Thyroid gland (tissue), 4 donors: ENCODE results near the gene IER5L. TPM values are rescaled to one million over a fixed set of nuclear protein-coding genes. Genes with fewer than 3 reads are reported as not detected.

Source experiments
- DNase-seq, 2 donors: peaks; one replicate each; pipeline ENCODE4 v3.0.0-alpha.2; 2019
- H3K27ac ChIP-seq, 3 donors: fragments of 200-600 bp; sonication (generic); 1 replicate in 2 of 3; 2 replicates in 1 of 3; pipeline ENCODE4 v1.5.1; 2016 to 2019; ENCODE audit warnings: mild to moderate bottlenecking in 1 of 3, moderate library complexity in 1 of 3
- H3K27me3 ChIP-seq: fragments of 200-600 bp; sonication (generic); one replicate; pipeline ENCODE4 v1.5.1; 2019
- H3K36me3 ChIP-seq, 2 donors: fragments of 200-600 bp; sonication (generic); one replicate each; pipeline ENCODE4 v1.5.1; 2016 to 2019
- H3K4me1 ChIP-seq, 2 donors: fragments of 200-600 bp; sonication (generic); one replicate each; pipeline ENCODE4 v1.5.1; 2017 to 2019
- H3K4me3 ChIP-seq, 3 donors: fragments of 200-600 bp; sonication (generic); replicated peaks in 1 of 3; 1 replicate in 2 of 3; 2 replicates in 1 of 3; pipeline ENCODE4 v1.5.1; 2016; ENCODE audit warnings: mild to moderate bottlenecking in 1 of 3
- H3K9me3 ChIP-seq: fragments of 200-600 bp; sonication (generic); one replicate; pipeline ENCODE4 v1.5.1; 2017
- CTCF ChIP-seq, 6 experiments: fragments of 200-600 bp in 3 of 6; fragments of 450-650 bp in 3 of 6; sonication (generic) in 3 of 6; IDR thresholded peaks; one replicate each; pipeline ENCODE4 v1.5.1; 2016 to 2019; ENCODE audit warnings: antibody characterized with exemption in 6 of 6, mild to moderate bottlenecking in 2 of 6, inconsistent platforms in 1 of 6, moderate library complexity in 1 of 6
- POLR2A ChIP-seq, 2 donors: fragments of 450-650 bp; IDR thresholded peaks; one replicate each; pipeline ENCODE4 v1.6.1; 2017; ENCODE audit warnings: antibody characterized with exemption in 2 of 2, mild to moderate bottlenecking in 2 of 2, moderate library complexity in 1 of 2
- WGBS, 2 donors: methylation state at CpG; one replicate each; pipeline ENCODE4 v1.1.5; 2017; 5-methylcytosine and 5-hydroxymethylcytosine counted together
- intact Hi-C: fragments of 100-400 bp; cut with DNase I; formaldehyde crosslinking; loops from one replicate; pipeline ENCODE4 v1.15.1; 2023
- total RNA-seq, 4 donors: library from RNA; depleted of rRNA; stranded (reverse); fragments of >200 nt; gene quantifications; one replicate each; pipeline ENCODE4 v1.2.3, GENCODE V29; 2016

IER5L gene
- total RNA-seq, 4 donors from 2014 or later: 7.8 to 20.2 (median 12.6) TPM

DNA sequence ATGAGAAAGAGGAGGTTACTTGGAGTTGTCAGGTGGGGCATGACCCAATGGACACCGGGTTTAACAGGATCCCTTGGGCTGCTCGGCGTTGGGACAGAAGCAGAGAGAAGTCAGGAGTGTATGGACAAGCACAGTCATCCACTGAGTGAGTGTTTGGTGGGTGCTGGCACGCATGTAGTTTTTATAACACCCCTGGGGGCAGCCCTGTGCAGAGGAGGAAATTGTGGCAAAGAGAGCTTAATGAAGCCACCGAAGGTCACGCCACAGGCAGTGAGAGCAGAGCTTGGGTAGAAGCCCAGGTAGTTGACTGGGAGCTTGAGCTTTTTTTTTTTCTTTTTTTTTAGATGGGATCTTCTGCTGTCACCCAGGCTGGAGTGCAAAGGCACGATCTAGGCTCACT, 43.2 kb upstream of the IER5L start:
- Histone ChIP-seq H3K27ac (no peak overlapping the region), H3K27me3 (no peaks in the 10 kb centered on the region), H3K36me3 (no peaks in the 10 kb centered on the region), H3K4me3 (no peak overlapping the region), H3K9me3 (no peaks in the 10 kb centered on the region), H3K4me1 (peaks cover 0 to 10% of the 10 kb centered on the region in 2 donors)
- TF ChIP-seq POLR2A (IDR thresholded peaks at IDR 0.05) (no peak), CTCF (IDR thresholded peaks at IDR 0.05) (no peak)
- WGBS, 2 donors: 42 to 51% methylated on average over 7 of the region's 7 CpGs
- peak; percentile 18 to 25 for DNase-seq
- intact Hi-C loops: no loop called here

DNA sequence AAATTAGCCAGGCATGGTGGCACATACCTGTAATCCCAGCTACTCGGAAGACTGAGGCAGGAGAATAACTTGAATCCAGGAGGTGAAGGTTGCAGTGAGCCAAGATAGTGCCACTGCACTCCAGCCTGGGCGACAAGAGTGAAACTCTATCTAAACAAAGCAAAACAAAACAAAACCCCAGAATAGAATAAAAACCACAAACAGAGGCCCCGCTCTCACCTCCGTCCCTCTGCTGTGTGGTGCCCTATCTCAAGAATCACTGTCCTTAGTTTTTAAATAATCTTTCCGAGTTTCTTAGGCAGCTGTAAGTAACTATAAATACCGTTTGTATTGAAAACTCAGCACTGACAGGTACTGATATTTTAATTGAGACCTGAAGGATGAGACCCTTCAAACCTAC, 42.7 kb upstream of the IER5L start:
- Histone ChIP-seq H3K27me3 (no peaks in the 10 kb centered on the region), H3K9me3 (no peaks in the 10 kb centered on the region), H3K4me3 (no peak overlapping the region), H3K27ac (no peak overlapping the region), H3K36me3 (no peaks in the 10 kb centered on the region), H3K4me1 (peaks cover 0 to 10% of the 10 kb centered on the region in 2 donors)
- no peak for TF ChIP-seq CTCF (IDR thresholded peaks at IDR 0.05)
- TF ChIP-seq POLR2A (IDR thresholded peaks at IDR 0.05): no peak
- WGBS, 2 donors: 47 to 60% methylated on average over 6 of the region's 6 CpGs
- DNase-seq: no peak
- intact Hi-C loops: no loop called here

- 79 to 85% methylated on average over 9 of the region's 9 CpGs for whole genome bisulfite sequencing, 2 donors
- Histone ChIP-seq H3K4me1 (no peaks in the 10 kb centered on the region), H3K27me3 (no peaks in the 10 kb centered on the region), H3K9me3 (no peaks in the 10 kb centered on the region), H3K4me3 (no peak overlapping the region), H3K36me3 (no peaks in the 10 kb centered on the region), H3K27ac (no peak overlapping the region)
- intact Hi-C loops: no loop called here
- TF ChIP-seq CTCF (IDR thresholded peaks at IDR 0.05) (no peak), POLR2A (IDR thresholded peaks at IDR 0.05) (no peak)
- DNase-seq: no peak
Measured at GRCh38 chr9:129218918-129219317, 40.9 kb upstream of the IER5L start.

GRCh38 chr9:129218272-129218625, 40.2 kb upstream of the IER5L start:
- intact Hi-C loops: no loop called here
- no peaks in the 10 kb centered on the region for H3K27me3 ChIP-seq
- H3K4me1 ChIP-seq: no peaks in the 10 kb centered on the region
- H3K36me3 ChIP-seq: no peaks in the 10 kb centered on the region
- 64 to 86% methylated on average over 5 to 6 of the region's 6 CpGs for WGBS, 2 donors
- DNase-seq: no peak
- TF ChIP-seq POLR2A (IDR thresholded peaks at IDR 0.05) (no peak), CTCF (IDR thresholded peaks at IDR 0.05) (no peak)
- no peaks in the 10 kb centered on the region for H3K9me3 ChIP-seq
- no peak overlapping the region for H3K27ac ChIP-seq
- H3K4me3 ChIP-seq: no peak overlapping the region

DNA sequence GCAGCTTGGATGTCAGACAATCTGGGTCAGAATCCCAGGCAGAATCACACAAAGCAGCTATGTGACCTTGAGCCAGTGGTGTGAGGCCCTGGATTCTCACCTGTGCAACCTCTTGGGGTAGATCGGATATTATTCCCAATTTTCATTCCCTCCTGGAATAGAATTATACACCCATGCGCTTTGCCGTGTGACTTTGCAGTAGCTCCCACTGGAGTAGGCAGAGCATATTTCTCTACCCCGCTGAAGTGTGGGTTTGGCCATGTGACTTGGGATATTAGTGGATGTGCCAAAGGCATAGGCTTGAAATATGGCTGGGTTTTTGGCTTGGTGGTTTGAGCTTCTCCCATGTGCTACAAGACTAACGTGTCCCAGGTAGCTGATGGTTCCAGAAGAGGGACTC, 35.5 kb upstream of the IER5L start:
- H3K4me1 ChIP-seq: no peaks in the 10 kb centered on the region
- no peak overlapping the region for H3K27ac ChIP-seq
- TF ChIP-seq POLR2A (IDR thresholded peaks at IDR 0.05) (no peak), CTCF (IDR thresholded peaks at IDR 0.05) (no peak)
- H3K9me3 ChIP-seq: no peaks in the 10 kb centered on the region
- no peaks in the 10 kb centered on the region for H3K27me3 ChIP-seq
- DNase-seq: no peak
- H3K4me3 ChIP-seq: no peak overlapping the region
- 89 to 98% methylated on average over 5 of the region's 5 CpGs for WGBS, 2 donors
- H3K36me3 ChIP-seq: no peaks in the 10 kb centered on the region
- intact Hi-C loops: no loop called here
